SK-N-SH (cell line): ENCODE results near the gene LIN37.

Source experiments
- TAF1 ChIP-seq: IDR thresholded peaks from 2 replicates; pipeline ENCODE4 v1.6.1; 2012; ENCODE audit warnings: low read depth, mild to moderate bottlenecking, low read length, moderate library complexity, borderline replicate concordance
- TF ChIP-seq, protein P1 (sequence below): fragments of 200-600 bp; sonication (generic); IDR thresholded peaks from 2 replicates; pipeline ENCODE4 v1.6.1; 2017; ENCODE audit warnings: antibody characterized with exemption, mild to moderate bottlenecking, moderate library complexity
- TF ChIP-seq, protein P2 (sequence below): IDR thresholded peaks from 2 replicates; pipeline ENCODE4 v1.4.0; 2012; ENCODE audit warnings: low read depth

DNA sequence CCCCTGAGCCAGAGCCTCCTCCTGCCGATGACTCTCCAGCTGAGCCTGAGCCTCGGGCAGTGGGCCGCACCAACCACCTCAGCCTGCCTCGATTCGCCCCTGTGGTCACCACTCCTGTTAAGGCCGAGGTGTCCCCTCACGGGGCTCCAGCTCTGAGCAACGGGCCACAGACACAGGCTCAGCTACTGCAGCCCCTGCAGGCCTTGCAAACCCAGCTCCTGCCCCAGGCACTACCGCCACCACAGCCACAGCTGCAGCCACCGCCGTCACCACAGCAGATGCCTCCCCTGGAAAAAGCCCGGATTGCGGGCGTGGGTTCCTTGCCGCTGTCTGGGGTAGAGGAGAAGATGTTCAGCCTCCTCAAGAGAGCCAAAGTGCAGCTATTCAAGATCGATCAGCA, 27.0 kb upstream of the LIN37 start:
- no peak for TF ChIP-seq TAF1
- TF ChIP-seq, protein P1, sequence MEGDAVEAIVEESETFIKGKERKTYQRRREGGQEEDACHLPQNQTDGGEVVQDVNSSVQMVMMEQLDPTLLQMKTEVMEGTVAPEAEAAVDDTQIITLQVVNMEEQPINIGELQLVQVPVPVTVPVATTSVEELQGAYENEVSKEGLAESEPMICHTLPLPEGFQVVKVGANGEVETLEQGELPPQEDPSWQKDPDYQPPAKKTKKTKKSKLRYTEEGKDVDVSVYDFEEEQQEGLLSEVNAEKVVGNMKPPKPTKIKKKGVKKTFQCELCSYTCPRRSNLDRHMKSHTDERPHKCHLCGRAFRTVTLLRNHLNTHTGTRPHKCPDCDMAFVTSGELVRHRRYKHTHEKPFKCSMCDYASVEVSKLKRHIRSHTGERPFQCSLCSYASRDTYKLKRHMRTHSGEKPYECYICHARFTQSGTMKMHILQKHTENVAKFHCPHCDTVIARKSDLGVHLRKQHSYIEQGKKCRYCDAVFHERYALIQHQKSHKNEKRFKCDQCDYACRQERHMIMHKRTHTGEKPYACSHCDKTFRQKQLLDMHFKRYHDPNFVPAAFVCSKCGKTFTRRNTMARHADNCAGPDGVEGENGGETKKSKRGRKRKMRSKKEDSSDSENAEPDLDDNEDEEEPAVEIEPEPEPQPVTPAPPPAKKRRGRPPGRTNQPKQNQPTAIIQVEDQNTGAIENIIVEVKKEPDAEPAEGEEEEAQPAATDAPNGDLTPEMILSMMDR: no peak
- TF ChIP-seq, protein P2, sequence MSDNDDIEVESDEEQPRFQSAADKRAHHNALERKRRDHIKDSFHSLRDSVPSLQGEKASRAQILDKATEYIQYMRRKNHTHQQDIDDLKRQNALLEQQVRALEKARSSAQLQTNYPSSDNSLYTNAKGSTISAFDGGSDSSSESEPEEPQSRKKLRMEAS: no peak
